NK-92 (cell line): ENCODE data around the gene ABTB2.
A peak's percentile ranks its signal among the peaks of the same experiment; 100 is the strongest.
"Not testable (repeated sequence)": the region's sequence is repeated elsewhere in the genome, so short reads cannot be mapped to it uniquely, and the experiment has no call there.

ENCODE experiments used
- DNase-seq: peaks from one replicate; lab custom pipeline; 2025; ENCODE audit not compliant: unreplicated experiment; lab: John Stamatoyannopoulos, UW

The ABTB2 gene

GRCh38 chr11:34357701-34358257 is at the start of gene ABTB2:
Gene ABTB2, minus strand, starts transcription at chr11:34358010.
- DNase-seq = peak; percentile 85

GRCh38 chr11:34407121-34407813 is 49.5 kb upstream of the ABTB2 start:
- DNase-seq = no peak

DNA sequence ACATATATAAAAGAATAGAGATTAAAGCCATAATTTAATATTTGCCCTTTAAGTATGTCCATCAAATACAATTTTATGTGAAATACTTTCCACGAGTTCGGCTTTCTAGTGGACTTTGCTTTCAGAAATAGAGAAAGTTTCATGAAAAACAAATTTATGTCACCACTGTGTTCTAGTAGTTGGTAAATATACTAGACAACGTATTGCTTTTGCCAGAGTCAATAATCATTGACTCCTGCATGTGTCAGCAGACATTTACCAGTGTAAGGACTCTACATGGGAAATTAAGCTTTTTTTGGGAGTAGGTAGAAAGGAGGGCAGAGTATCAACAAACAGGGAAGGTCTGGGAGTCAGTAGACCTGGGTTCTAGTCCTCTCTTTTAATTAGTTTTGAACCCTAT is 48.6 kb upstream of the ABTB2 start:
- no peak for DNase-seq

DNA sequence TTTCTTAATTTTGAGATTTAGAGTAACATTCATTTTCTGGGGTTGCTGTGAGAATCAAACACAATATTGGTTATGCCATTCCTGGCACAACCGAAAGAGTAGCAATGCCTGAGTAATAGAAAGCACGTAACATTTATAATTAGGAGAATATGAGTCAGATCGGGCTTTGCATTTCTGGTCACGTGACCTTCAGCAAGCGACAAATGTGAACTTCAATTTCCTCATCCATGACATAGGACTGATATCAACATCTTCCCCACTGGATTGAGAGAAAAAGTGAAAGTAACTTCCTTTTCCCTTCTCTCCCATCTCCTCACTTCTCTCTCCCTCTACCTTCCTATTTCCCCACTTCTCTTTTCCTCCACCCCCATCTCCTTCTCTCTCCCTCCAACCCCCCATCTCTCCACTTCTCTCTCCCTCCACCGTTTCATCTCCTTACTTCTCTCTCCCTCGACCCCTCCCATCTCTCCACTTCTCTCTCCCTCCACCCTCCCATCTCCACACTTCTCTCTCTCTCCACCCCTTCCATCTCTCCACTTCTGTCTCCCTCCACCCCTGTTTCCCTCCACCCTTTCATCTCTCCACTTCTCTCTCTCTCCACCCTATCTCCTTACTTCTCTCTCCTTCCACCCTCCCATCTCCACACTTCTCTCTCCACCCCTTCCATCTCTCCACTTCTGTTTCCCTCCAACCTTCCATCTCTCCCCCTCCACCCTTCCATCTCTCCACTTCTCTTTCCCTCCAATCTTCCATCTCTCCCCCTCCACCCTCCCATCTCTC is 47.5 kb upstream of the ABTB2 start:
- DNase-seq = no peak

GRCh38 chr11:34404280-34404679 is 46.5 kb upstream of the ABTB2 start:
- DNase-seq = no peak

- no peak for DNase-seq
Observed at GRCh38 chr11:34403431-34403830, 45.6 kb upstream of the ABTB2 start.

GRCh38 chr11:34397811-34398210 is 40.0 kb upstream of the ABTB2 start:
- no peak for DNase-seq

GRCh38 chr11:34397120-34397519 is 39.3 kb upstream of the ABTB2 start:
- no peak for DNase-seq

- DNase-seq = no peak
Observed at GRCh38 chr11:34395916-34396550, 38.2 kb upstream of the ABTB2 start.

DNA sequence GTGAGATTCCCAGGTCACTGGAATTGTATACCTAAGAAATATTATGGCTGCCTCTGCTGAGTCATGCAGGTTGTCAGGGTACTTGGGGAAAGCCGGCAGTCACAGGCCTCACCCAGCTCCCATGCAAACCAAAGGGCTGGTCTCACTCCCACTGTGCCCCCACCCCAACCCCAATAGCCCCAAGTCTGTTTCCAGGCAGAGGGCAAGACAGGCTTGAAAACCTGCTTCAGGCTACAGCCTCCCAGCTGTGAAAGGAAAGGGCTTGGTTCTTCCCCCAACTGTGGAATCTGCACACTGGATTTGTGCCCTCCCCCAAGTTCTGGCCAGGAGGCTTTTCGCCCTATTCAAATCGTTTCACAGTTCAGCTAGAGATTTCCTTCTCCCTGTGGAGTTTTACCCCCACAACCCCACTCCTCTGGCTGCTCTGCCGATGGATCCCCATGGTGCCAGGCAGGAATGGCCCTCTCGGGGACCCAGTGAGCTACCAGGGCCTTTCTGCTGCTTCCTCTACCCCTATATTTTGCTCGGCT is 37.0 kb upstream of the ABTB2 start:
- no peak for DNase-seq

- DNase-seq = no peak
Observed at GRCh38 chr11:34387653-34388052, 29.8 kb upstream of the ABTB2 start.

GRCh38 chr11:34386356-34386755 is 28.5 kb upstream of the ABTB2 start:
- not testable (repeated sequence) for DNase-seq

- no peak for DNase-seq
Observed at GRCh38 chr11:34382532-34383276, 24.9 kb upstream of the ABTB2 start.

GRCh38 chr11:34381775-34382174 is 24.0 kb upstream of the ABTB2 start:
- DNase-seq = no peak

- DNase-seq = no peak
Observed at GRCh38 chr11:34380696-34381095, 22.9 kb upstream of the ABTB2 start.

DNA sequence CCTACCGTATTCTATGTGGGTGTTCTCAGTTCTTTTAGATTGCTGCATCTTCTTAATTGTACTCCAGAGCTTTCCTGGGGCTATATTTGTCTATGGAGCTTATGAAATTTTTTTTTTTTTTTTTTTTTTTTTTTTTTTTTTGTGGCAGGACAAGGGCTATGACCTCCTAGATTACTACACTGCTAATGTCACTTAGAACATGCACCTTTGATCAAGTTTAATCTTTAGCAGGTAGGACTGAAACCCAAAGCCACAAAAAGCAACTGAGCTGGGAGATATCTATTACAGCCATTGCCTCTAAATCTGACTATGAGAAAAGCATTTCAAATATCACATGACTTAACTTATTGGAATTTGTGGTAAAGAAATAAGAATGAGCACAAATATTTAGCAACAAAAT is 21.7 kb upstream of the ABTB2 start:
- DNase-seq = no peak

DNA sequence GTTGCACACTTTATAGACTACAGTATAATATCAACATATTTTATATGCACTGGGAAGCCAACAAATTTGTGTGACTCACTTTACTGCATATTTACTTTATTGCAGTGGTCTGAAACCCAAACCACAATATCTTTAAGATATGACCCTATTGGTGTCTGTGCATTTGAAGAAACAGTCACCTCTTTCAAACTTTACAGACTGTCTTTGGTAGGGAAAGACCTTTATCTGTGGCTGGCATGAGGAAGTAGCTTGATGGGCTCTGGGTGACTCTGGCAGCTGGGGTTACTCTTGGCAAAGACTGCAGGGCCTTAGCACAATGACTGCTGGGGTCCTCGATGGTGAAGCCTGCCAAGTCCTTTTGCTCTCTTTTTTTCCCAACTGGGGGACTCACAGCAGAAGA is 21.3 kb upstream of the ABTB2 start:
- no peak for DNase-seq

DNA sequence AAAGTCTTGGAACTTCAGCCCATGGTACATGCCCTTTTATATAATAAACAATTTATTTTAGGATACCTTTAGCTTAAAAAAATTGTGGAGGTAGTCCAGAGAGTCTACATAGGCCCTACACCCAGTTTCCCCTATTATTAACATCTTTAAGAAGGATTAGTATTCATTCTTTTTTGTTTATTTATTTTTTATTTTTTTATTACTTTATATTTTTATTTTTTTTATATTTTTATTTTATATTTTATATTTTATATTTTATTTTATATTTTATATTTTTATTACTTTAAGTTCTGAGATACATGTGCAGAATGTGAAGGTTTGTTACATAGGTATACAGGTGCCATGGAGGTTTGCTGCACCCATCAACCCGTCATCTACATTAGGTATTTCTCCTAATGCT is 15.9 kb upstream of the ABTB2 start:
- DNase-seq = no peak

GRCh38 chr11:34366522-34366921 is 8.7 kb upstream of the ABTB2 start:
- no peak for DNase-seq

GRCh38 chr11:34364102-34364501 is 6.3 kb upstream of the ABTB2 start:
- DNase-seq = no peak
